HG03457 (cell line): ENCODE data around the gene TRMU.

Experiments used
- ATAC-seq: cut with Tn5 transposase; IDR thresholded peaks from one replicate; pipeline ENCODE4 v1.9.1; 2021; ENCODE audit warnings: moderate number of reproducible peaks; ENCODE audit not compliant: unreplicated experiment

TRMU gene

GRCh38 chr22:46336119-46337078, 885 bp downstream of the TRMU start:
- no peak for ATAC-seq

DNA sequence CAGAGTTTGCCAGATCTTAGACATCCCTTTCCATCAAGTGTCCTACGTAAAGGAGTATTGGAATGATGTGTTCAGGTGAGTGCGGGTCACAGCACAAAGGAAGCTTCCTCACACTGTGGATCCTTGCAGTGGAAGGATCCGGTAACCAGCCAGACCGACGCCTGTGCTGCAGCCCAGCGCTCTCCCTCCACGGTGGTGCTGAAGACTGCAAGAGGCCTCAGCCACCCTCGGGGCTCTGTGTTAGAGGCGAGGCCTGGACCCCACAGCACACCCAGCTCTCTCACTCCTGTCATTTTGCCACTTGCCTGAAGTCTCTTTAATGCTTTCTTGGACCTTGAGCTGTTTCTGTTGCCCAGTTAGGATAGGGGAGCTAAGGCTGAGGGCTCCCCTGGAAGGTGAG, 2.4 kb downstream of the TRMU start:
- no peak for ATAC-seq

GRCh38 chr22:46338636-46339035, 3.1 kb downstream of the TRMU start:
- ATAC-seq, result no peak

DNA sequence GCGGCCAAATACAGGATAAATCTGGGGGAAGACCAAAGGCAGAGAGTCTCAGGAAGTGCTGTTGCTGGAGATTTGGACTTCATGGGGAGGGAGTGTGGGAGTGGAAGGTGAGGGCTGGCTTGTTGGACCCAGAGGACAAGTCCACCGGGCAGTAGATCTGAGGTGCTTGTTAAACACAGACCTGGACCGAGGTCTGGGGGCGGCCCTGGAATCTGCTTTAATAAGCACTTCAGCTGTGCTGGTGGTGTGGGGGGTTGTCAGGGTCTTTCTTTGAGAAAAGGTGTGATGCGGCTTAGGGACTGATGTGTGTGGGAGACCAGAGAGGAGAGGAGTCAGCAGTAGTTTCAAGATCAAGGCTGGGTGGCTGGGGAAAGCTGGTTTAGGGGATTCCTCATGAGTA, 4.4 kb downstream of the TRMU start:
- ATAC-seq, result no peak

DNA sequence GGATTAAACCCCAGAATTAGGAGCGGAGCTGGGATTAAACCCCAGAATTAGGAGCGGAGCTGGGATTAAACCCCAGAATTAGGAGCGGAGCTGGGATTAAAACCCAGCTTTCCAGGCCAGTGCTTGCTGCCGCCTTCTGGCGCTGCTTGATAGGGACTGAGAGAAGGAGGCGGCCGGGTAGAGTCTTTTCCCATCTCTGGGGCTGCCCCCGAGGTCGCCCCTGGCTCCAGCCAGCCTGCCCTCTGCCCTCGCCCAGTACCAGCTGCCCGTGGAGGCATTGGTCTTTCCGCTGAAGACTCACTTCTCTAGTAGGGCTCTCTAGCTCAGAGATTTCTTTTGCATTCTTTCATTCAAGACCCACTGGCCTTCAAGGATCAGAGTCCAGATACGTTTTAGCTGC, 5.2 kb downstream of the TRMU start:
- ATAC-seq, result no peak

DNA sequence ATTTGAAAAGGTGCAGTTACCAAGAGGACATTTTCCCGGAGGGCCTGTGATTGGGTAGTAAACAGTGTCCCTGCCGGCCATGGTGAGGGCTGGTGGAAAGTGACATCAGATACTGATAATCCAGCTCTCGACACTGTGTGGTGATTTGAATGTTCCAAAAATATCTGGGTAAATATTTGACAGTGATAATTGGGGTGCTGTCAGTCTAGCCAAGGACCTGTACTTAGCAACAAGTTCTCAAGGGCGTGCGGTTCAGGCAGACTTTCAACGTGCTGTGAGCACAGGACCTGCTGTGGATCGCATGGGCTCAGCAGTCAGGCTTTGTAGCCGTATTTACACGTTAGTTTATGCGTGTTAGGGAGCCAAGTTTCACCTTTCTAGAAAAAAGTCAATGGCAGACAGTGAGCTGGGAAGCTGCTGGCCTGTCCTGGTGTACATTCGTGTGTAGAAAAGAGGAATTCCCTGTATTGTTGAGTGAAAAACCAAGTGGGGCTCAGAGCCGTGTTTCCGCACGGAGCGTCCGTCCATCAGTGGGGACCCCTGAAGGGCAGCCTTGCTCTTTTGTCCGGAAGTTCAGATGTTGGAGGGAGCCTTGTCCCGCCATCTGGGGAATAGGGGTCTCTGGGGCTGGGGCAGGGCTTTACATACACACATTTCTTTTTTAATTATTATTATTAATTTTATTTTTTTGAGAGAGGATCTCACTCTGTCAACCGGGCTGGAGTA, 11.3 kb downstream of the TRMU start:
- no peak for ATAC-seq

GRCh38 chr22:46347646-46348045, 12.1 kb downstream of the TRMU start:
- ATAC-seq, result no peak

- ATAC-seq, result no peak
These were observed 12.7 kb downstream of the TRMU start for GRCh38 chr22:46348099-46348695.

- ATAC-seq, result no peak
These were observed 13.7 kb downstream of the TRMU start for GRCh38 chr22:46349238-46349637.

GRCh38 chr22:46349681-46350080, 14.2 kb downstream of the TRMU start:
- no peak for ATAC-seq

DNA sequence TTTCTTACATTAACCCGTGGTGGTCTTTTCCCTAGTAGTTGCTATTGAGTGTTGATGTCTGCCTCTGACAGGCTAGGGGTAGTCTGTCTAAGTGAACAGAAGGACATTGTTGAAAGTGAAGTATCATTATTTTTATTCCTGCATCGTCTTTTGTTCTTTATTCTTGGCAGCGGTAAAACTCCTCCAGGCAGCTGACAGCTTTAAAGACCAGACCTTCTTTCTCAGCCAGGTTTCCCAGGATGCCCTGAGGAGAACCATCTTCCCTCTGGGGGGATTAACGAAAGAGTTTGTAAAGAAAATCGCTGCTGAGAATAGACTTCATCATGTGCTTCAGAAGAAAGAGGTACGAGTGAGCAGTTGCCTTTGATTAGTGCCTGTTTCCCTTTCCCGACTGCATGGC, 14.6 kb downstream of the TRMU start:
- no peak for ATAC-seq

DNA sequence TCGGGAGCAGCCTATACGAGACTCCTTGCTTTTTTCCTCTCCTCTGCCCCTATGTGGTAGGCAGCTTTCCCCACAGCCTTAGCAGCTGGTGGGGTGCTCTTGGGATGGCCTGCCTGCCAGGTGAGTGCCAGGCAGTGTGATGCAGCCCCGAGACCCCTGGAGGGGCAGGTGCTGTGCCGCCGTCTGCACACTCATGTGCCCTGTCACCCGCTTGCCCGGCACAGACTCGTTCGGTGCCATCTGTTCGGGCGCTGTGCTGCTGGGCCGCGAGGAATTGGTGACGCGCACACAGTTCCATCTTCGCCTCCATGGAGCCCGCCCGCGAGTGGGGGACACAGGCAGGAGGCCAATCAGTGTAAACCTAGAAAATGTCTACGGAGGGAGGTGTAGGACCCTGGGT, 15.1 kb downstream of the TRMU start:
- ATAC-seq, result no peak

DNA sequence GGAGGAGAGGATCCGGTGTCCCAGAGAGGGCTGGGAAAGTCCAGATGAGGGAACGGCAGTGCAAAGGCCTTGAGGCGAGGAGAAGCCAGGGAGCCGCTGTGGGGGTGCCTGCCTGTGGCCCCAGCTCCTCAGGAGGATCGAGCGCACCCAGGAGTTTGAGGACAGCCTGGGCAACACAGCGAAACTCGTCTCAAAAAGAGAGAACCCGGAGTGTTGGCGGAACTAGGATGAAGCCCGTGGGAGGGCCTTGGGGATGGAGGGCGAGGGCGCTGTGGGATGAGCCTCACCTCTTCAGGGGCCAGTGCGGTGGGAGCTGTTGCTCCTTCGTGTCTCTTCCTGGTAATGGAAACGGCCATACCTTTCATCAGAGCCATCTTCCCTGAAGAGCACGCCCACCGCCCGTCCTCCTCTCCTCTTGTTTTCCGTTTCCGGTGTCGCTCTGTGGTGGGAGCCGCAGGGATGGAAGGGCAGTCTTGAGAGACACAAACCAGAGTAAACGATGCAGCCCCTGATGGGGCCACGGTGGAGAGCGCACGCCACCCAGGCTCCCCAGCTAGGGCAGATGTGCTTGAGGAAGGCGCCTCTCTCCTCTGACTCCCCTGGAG, 15.7 kb downstream of the TRMU start:
- ATAC-seq, result no peak

DNA sequence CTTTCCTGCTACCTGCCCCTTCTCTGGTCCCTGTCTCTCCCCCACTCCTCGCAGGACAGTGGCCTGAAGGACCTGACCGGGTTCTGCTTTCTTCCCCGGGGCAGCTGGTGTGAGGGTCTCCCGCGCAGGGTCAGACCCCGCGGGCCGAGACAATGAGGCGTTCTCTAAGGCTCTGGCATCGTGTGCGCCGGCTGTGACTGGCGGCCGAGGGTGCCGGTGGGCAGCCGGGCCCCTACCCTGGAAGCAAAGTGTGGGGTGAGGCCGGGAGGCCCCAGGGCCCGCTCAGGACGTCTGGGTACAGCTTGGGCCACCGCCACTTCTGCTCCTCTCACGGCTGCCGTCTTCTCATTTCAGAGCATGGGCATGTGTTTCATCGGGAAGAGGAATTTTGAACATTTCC, 16.3 kb downstream of the TRMU start:
- no peak for ATAC-seq

DNA sequence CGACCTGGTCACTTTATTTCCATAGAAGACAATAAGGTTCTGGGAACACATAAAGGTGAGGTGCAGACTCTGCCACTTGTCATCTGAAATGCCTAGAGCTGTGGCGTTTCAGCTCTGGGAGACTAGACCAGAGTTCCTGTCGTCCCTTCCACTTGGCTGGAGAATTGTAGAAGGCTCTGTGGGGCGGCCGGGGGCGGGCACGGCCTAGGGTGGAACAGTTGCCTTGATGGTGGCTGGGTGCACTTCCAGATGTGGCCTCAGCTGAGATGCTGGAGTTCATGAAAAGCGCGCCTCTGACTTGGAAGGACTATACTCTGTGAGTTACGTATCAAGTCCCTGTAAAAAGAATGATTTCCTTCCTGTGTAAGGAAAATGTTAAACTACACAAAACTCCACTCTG, 16.8 kb downstream of the TRMU start:
- no peak for ATAC-seq

- no peak for ATAC-seq
These were observed 17.3 kb downstream of the TRMU start for GRCh38 chr22:46352691-46353386.

DNA sequence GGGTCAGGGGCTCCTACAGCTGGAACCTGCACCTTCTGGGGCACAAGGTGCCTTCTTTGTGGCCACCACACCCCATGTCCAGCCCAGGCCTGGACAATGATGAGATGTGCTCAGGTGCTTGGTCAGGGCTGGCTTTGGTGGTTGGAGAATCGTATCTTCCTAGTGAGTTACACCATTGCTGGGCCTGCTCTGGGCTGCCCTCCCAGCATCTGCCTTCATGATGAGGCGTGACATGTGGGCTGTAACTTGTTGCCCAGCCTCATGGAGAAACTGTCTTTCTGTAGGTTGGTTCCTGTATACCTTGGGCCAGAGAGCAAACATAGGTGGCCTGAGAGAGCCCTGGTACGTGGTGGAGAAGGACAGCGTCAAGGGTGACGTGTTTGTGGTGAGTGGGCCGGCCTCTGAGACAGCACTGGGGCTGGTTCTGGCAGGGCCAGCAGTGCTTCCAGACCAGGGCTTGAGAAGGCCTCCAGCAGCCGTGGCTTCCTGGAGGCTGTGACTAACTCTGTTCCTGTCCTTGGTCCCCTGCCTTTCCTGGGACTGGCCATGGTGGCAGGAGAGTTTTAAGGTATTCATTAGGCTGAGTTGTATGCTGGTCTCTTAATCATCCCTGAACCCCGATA, 18.1 kb downstream of the TRMU start:
- ATAC-seq, result no peak

- ATAC-seq, result no peak
These were observed 18.9 kb downstream of the TRMU start for GRCh38 chr22:46354176-46354992.

- ATAC-seq, result no peak
These were observed 19.4 kb downstream of the TRMU start for GRCh38 chr22:46354993-46355305.
